HG02798 (cell line): Measurements from ENCODE around the gene SHROOM3.

ENCODE experiments used
- ATAC-seq: cut with Tn5 transposase; IDR thresholded peaks from one replicate; pipeline ENCODE4 v1.9.1; 2021; ENCODE audit warnings: mild to moderate bottlenecking; ENCODE audit not compliant: unreplicated experiment, poor library complexity

SHROOM3 gene

DNA sequence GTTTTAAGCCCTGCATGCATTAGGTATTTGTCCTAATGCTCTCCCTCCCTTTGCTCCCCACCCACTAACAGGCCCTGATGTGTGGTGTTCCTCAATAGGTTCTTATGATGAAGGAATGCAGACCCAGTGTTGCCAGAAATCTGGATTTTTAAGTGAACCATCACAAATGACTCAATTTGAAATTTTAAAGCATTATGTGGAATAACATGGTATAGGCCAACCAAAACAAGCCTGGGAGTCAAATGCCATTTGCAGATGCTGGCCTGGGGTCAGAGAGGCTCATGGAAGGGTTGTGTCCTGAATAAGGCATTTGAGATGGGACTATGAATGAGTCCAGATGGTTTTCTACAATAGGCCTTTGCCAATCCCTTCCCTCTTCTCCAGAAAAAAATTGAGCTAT, 179.6 kb downstream of the SHROOM3 start:
- no peak for ATAC-seq

DNA sequence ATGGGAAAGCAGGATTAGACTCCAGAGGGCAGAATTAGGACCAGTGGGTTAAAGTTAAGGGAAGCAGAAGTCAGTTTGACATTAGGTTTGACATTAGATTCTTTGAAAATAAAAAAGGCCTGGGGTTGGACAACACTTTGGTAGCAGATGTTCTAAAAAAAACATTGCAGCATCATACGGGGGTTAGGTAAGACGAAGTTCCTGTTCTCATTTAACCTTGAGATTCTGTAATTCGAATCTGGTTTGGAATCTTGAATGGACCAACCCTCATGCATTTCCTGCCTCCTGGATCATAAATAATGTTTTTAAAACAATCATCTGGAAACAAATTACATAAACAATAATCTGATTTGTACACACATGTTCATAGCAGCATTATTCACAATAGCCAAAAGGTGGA, 181.0 kb downstream of the SHROOM3 start:
- no peak for ATAC-seq

DNA sequence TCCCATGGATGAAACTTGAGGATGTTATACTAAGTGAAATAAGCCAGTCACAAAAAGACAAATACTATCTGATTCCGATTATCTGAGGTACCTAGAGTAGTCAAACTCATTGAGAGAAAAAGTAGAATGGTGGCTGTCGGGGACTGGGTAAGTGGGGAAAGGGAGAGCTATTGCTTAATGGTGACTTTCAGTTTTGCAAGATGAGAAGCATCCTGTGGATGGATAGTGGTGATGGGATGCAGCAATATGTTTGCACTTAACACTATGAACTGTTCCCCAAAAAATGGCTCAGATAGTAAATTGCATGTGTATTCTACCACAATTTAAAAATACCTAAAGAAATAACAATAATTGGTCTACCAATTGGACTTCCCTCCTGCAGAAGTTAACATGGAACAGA, 181.5 kb downstream of the SHROOM3 start:
- ATAC-seq = no peak

DNA sequence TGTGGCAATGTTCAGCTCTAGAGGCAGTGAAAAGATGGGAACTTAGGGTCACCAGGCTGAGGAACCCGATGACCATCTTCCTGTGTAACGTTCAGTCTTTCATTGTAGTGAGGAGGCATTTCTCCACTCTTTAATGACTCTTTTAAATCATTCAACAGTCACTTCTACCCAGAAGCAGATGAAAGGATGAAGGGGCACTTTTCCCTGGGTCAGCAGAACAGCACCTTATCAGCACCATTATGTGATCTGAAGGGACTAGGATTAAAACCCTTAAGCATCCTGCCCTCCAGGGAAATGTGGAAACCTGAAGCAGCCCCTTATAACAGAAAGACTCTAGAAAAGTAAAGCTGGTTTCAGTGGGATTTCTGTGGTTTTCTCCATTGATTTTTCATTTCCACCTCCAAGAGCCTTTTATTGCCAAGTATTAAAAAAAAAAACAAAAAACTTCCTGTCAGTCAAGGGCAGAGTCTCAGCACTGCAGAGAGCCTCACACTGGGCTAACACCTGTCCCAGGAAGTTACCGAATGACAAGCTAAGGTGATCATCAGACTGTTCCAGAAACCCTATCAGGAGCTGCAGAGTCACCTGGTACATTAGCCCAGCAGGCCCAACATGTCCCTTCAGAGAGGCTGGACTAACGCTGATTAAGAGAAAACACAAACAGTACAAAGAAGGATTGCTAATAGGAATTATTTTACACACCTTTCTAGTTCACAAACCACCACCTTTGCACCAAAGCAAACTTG, 185.9 kb downstream of the SHROOM3 start:
- ATAC-seq = no peak

DNA sequence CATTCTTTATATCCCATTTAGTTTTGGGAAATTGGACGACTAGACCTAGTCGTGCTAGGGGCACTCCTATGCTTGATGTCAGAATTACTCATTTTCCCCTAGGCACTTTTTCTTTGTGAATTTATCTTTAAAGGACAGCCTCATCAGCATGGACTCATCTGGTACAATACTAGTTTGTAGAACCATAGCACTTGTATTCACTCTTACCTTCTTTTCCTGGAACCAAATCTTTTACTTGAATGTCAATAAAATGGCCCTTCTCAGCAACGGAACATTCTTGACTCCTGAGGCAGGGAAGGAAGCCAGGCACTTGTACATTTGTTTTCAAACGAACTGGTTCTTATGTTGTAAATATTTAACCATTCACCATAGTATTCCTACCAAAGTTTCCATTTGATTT, 187.1 kb downstream of the SHROOM3 start:
- no peak for ATAC-seq

DNA sequence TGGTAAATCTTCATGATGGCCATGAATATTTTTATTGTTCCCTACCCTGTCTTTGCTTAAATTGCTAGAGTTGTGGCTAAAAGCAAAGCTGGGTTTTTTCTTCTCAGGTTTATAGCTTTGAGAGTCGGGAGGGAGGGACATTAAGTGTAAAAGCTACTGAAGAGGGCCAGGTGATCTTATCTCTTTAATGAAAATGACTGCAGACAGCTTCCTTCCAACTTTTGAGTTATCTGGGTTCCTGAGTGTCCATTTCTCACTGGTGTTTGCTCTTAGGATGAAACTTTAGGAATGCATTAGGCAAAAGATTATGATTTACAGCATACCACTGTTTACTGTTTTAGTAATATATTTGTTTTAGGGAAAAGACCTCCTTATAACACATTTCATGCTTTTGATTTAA, 187.7 kb downstream of the SHROOM3 start:
- ATAC-seq = no peak

DNA sequence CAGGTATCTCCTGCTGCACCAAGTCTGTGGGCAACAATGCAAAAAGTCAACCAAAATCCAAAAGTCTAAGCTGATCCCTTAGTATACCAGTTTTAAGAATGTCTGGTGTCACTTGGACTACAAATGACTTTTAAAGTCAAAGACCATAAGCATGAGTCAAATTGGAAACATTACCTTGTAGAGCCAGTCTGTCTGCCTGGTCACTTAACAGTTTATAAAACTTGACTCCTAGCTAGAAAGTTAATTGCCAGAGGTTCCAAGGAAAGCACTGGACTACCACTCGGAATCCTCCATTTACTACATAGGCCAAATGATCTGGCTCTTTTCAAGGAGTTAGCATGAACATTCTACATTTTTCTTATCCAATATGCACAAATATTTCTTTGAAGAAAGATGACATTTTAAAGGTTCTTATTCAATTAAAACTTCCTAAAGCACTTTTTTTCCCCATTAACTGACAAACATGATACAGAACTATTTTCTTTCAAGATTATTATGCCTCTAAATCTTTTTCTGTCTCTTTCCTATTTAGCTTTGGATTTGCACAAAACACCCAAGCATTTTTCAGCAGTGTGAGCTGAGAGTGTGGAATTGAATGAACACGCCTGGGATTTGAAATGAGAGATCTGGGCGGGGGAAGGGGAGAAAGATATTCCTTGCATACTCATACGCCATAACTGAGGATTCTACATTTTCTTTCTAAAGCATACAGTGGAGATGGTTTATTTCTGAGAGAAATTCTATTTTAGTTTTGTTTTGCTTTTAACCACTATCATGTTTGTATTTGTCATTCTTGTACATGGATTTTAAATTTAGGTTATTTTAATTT, 188.4 kb downstream of the SHROOM3 start:
- ATAC-seq = no peak

DNA sequence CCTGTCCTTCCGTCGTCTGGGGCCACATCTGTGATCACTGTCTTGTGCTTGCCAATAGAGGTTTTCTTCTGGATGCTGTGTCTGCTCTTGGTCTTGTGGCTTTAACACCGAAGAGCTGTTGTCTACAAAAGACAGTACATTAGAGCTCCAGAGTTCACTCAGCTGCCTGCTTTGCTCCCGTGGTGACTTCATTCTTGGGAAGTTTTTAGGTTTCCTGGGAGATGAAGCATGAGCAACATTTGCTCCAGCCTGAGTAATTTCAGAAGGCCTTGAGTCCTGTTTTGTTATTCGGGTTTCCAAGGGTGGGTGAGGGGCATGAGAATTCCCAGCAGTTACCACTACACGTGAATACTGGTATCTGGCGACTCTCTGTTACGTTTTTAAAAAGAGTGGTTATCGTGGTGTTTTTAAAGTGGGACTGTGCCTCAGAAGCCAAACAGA, 189.2 kb downstream of the SHROOM3 start:
- ATAC-seq = no peak

DNA sequence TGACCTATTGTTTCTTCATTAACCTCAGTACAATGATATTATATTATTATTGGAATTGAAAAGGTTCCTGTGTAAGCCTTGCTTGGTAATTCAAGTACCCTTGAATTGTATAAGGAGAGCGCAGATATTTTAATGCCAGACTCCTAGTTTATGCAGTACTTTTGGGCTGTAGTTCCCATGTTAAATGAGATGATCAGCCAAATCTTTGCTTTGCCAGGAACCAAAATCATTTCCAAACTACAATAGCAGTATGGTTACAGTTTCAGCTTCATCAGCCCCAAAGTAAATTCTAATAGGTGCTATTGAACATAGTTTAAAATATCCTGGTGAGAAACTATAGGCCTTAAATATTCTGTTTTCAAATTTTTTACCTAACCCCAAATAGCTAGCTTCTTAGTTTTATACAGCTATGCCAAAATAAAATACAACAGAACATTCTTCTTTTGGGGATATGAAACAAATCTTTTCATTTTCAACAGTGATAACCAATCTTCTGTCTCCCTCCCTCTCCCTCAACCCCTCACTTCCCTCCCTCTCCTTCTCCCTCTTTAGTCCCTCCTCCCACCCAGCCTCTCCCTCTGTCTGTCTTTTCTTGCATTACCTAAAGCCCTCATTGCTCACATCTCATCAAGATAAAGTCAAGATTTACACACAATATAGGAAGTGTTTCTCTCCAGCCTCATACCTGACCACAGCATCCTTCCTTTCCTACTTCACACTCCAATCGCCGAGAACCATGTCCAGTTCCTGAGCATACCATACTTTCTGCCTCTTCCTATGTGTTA, 190.1 kb downstream of the SHROOM3 start:
- no peak for ATAC-seq

DNA sequence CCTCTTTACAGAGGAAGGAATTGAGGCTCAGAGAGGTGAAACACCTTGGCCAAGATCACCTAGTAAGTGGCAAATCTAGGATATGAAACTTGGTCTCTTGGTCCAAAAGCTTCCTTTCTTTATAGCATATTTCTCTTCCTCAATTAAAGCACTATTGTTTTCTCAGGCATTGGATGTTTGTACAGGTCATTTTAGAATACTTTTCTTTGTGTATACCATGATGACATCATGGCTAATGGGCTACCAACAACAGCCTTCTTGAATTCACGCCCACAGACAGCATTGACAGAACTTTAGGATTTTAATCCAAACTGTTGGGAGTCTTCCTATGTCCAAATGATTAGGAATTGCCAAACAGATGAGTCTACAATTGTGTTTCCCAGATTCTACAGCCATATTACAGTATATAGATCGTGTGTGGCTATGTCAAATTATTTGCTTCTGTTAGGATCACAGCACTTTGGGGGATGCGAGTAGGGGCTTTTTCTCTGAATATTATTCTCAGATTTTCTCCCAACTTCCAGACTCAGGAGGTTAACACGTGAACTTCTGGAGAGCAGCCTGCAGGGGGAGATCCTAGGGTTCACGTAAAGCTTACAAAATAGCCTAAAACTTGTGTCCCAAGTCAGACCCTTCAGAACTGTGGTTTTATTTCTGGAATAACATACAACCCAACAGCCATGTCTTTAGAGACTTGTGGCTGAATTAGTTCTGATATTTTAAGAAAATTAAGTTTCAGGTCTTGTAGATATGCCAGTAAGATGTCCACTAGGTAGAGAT, 191.8 kb downstream of the SHROOM3 start:
- ATAC-seq = no peak

DNA sequence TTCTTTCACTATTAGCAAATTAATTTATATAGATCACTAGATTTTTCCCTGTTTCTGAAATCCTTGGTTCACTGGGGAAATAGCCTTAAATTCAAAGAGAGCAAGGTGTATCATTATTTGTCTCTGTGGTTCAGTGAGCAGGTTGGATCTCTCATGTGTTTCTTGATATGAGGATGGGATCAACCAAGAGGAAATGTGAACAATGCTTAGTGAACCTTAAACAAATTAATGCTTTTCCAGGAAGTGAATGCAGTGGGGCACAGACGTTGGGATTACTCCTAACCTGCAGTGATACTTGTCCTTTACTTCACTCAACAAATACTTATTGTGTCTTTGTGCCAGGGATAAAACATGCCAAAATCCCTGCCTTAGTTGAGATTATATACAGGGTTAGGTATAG, 193.2 kb downstream of the SHROOM3 start:
- ATAC-seq = no peak

DNA sequence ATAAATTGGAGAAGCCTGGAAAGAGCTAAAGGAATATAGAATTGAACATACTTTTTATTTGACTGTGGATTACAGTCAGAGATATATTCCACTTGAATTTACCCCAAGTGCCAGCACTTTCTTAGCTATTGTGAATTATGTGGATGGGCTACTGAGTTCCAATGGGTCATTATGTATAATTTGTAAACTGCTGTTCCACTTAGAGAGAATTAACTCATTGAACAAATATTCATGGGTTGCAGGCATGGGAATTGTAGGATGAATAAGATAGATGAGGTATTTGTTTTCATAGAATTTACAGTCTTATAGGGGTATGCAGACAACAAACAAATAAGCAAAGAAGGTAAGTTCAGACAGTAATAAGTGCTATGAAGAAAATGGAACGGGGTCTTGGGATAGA, 195.7 kb downstream of the SHROOM3 start:
- ATAC-seq = no peak

DNA sequence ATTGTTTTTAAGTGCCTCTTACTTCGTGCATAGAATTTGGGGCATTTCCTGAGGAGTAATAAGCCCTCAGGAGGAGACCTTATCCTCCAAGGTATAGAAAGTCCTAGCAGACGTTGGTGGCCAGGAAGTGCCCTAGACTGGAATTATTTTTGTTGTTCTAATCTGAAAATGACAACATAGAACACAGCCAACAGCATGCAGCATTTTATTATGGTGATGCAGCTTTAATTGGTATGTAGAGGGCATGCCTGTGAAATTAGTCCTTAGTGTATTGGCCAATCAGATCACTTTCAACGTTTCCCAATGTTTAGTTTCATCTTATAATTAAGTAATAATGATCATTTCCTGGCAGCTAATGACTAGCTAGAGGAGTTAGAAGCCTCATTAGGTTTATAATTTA, 199.2 kb downstream of the SHROOM3 start:
- ATAC-seq = no peak

DNA sequence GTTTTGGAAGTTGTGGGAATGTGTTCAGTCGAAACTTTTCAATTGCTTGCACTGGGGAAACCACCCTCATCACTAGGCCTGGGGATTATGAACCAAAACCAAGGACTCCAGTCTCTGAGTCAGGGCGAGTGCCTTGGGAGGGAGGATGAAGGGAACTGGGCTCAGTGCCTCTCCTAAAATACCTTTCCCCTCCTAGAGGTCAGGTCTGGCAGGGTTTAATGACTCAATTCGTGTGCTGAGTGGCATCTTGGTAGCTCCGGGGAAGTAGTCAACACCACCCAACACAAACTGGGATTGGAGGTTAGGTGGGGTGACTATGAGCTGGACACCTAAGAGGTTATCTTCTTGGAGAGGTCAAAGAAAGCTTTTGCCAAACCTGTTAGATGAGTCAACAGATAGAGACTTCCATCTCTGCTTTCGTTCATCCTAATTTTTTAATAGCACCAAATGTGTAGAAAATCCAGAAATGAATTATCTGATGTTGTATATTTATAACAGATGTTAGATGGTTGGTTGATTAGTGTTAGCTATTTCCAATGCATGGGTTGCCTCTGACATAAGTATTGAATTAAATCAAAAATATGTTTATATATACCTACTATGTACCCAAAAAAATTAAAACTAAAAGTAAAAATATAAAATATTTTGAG, 202.8 kb downstream of the SHROOM3 start:
- ATAC-seq = no peak

DNA sequence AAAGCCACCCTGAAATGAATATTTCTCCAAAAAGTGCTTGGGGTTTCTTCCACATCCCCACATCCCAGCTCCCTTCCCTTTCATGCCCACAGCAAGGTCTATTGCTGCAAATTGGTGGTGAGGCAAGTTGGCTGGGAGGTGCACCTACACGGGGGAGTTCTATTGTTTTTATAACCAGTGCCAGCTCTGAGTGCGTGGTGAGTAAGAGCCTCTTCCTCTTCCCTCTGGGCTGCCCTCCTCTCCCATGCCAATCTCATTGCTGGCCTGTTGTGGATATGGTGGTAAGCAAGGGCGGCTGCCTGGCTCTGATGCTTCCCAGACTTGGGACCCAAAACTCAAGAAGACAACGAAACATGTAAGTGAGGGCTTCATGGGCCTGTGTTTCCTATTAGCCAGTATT, 204.3 kb downstream of the SHROOM3 start:
- no peak for ATAC-seq

DNA sequence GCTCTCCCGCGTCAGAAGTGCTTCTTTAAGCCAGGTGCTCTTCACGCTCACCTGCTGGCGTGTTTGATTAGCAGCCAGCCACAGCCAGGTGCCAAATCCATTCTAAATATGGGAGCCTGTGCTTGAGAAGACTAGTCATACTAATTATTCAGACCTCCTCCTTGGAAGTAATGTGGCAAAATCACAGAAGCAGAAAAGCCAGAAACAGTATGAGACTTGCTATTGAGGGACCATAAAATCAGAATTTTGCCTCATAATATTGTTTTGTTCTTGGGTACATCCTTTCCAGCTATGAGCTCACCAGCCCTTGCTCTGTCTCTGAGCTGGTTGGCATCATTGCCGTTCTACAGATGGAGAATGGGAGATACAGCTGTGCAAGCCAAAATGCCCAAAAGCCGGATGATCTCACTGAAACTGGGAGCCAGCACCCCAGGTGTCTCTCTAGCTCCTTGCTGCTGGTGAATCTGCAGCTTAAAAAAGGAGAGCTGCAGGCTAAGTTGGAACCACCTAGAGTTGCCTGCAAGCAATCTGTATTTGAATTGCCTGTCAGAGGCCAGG, 205.4 kb downstream of the SHROOM3 start:
- no peak for ATAC-seq

DNA sequence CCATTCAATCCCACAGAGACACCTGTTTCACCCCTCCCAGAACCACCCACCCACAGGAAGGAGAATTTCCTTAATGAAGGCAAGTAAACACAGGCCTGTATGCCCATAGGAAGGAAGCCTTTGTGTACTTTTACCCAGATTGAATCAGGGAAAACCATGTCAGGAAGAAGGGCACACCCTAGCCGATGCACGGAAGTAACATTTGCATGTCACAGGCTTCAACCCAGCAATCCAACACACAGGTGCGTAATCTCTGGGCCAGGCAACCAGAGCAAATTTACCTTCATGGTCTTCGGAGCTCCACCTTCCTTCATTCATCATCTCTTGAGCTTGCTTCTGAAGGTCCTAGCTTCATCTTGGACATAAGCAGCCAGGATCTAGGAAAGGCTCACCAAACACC, 206.3 kb downstream of the SHROOM3 start:
- no peak for ATAC-seq

DNA sequence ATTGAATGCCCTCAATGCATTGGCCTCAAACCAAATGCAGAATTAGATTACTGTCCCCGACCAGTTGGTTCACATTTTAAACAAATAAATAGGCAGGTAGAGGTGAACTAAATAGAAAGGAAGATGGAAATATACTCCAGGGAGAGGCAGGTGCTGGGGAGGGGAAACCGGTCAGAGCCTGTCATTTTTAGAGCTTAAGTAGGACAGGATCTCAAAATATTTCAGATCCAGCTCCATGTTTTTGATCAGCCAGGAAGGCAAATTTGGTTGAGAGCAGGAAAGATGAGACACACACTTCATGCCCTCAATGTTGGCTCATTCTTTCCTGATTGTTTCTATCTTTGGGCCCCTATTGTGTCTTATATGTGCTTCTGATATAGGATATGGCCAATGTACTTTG, 206.7 kb downstream of the SHROOM3 start:
- ATAC-seq = no peak

DNA sequence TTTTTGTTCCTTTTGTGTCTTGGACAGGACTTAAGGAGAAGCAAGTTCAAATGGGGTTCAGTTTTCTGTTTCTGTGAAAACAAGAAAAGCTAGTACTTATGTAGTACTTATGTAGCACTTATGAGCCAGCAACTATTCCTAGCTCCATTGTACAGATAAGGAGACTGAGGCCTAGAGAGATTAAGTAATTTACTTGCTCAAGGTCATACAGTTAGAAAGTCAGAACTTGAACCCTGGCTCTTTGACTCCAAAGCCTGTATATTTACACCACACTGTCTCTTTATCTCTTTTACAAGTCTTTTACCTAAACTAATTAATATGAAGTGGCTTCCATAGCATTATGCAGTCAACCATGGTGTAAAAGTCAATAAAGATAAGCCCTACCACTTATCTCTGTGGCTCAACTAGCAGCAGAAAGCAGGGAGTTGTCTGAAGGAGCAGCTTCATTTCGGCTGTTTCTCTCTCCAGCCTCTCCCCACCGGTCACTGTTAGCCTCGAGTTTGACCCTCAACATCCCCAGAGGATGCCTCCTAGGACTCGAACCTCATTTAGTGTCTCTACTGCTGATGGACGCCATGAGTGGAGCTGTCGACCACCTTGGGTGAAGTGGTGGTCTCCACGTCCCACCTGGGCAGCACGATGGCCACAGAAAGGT, 209.9 kb downstream of the SHROOM3 start:
- ATAC-seq = no peak
